Kidney epithelial cell (primary cell): ENCODE measurements around the gene BABAM1. TPM values are rescaled to one million over a fixed set of nuclear protein-coding genes. Genes with fewer than 3 reads are reported as not detected.

Source experiments
- DNase-seq: peaks from one replicate; pipeline ENCODE4 v3.0.0-alpha.2; 2010; ENCODE audit warnings: low read depth
- H3K27me3 ChIP-seq: 2 replicates; pipeline ENCODE4 v1.6.0; 2011; ENCODE audit warnings: low read length; ENCODE audit not compliant: control insufficient read depth, insufficient read depth
- H3K36me3 ChIP-seq: 2 replicates; pipeline ENCODE4 v1.5.1; 2011; ENCODE audit warnings: low read length; ENCODE audit not compliant: control insufficient read depth, insufficient read depth
- H3K4me3 ChIP-seq: 2 replicates; pipeline ENCODE4 v1.5.1; 2011; ENCODE audit warnings: low read depth, mild to moderate bottlenecking, control low read depth, low read length
- total RNA-seq: library from RNA; depleted of rRNA; stranded (reverse); fragments of >200 nt; gene quantifications from 2 replicates; pipeline ENCODE4 v1.2.3, GENCODE V29; 2015
- TF ChIP-seq, protein P1 (sequence below): IDR thresholded peaks from 2 replicates; pipeline ENCODE4 v1.5.1; 2011; ENCODE audit warnings: mild to moderate bottlenecking, moderate library complexity, low read length, control low read depth, inconsistent platforms; ENCODE audit not compliant: insufficient read depth, poor library complexity, severe bottlenecking

Gene BABAM1
- total RNA-seq, 1 donor from 2014 or later = 101 TPM

DNA sequence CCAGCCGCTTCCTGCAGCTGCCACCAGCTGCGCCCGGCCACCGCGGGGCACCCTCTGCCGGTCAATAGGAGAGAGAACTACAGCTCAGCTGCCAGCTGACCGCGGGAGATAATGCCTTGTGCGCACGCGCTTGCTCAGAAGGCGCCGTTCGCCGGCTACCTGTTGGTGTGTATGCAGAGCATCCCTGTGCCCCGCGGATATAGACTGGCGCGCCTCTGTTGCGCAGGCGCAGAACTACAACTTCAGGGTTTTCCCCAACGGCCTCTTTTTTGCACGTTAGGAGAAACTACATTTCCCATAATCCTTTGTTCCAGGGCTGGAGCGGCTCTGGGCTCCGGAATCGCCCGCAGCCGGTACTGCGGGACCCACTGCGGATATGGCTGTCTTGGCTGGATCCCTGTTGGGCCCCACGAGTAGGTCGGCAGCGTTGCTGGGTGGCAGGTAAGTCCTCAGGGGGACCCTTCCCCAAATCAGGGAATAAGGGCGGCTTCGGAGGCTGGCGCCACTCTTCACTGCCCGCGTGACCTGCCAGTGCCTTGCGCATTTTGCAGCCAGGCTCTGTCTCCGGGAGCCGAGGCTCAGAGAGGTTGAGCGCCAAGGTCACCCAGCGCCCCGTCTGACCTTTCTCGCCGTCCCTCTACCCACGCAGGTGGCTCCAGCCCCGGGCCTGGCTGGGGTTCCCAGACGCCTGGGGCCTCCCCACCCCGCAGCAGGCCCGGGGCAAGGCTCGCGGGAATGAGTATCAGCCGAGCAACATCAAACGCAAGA lies 38.5 kb downstream of the BABAM1 start, which contains the start of gene MRPL34:
Gene MRPL34, plus strand, starts transcription at position 356 of the 768 bp plus-strand sequence. Its CDS starts 21 bp downstream, at position 377.
- H3K36me3 ChIP-seq = peaks cover 1% of the 10 kb centered on the region
- TF ChIP-seq, protein P1, sequence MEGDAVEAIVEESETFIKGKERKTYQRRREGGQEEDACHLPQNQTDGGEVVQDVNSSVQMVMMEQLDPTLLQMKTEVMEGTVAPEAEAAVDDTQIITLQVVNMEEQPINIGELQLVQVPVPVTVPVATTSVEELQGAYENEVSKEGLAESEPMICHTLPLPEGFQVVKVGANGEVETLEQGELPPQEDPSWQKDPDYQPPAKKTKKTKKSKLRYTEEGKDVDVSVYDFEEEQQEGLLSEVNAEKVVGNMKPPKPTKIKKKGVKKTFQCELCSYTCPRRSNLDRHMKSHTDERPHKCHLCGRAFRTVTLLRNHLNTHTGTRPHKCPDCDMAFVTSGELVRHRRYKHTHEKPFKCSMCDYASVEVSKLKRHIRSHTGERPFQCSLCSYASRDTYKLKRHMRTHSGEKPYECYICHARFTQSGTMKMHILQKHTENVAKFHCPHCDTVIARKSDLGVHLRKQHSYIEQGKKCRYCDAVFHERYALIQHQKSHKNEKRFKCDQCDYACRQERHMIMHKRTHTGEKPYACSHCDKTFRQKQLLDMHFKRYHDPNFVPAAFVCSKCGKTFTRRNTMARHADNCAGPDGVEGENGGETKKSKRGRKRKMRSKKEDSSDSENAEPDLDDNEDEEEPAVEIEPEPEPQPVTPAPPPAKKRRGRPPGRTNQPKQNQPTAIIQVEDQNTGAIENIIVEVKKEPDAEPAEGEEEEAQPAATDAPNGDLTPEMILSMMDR = peak; percentile 87
- H3K4me3 ChIP-seq = peak within 1 kb of the TSS; percentile 62
- peak; percentile 97 for DNase-seq
- no peaks in the 10 kb centered on the region for H3K27me3 ChIP-seq

DNA sequence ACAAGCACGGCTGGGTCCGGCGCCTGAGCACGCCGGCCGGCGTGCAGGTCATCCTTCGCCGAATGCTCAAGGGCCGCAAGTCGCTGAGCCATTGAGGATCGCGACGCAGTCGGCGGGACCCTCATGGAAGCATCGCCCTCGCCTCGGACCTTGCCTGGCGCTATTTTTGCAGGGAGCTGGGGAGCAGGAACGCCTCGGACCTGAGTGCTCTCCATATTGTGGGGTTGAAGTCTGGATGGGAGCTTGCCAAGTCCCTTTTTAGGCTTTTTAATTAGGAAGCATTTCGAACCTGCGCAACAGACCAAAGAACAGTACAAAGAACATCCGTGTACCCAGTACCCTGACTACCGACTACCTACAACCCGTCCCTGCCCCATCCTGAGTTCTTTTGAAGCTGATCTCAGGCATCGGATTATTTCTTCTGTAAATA lies 39.1 kb downstream of the BABAM1 start:
- DNase-seq = no peak
- TF ChIP-seq, protein P1 = no peak
- H3K36me3 ChIP-seq = peaks cover under 1% of the 10 kb centered on the region
- peak overlapping the region; percentile 62 for H3K4me3 ChIP-seq
- no peaks in the 10 kb centered on the region for H3K27me3 ChIP-seq

GRCh38 chr19:17307876-17308377 lies 40.7 kb downstream of the BABAM1 start:
- DNase-seq = no peak
- no peak overlapping the region for H3K4me3 ChIP-seq
- H3K27me3 ChIP-seq = no peaks in the 10 kb centered on the region
- H3K36me3 ChIP-seq = peaks cover 2% of the 10 kb centered on the region
- TF ChIP-seq, protein P1 = no peak

GRCh38 chr19:17309198-17309964 lies 42.1 kb downstream of the BABAM1 start, which contains the start of gene DDA1:
Gene DDA1 (plus strand): TSS chr19:17309563. CDS start chr19:17309655, 92 bp downstream.
- Histone ChIP-seq H3K36me3 (peaks cover 3% of the 10 kb centered on the region), H3K4me3 (peak within 1 kb of the TSS; percentile 92), H3K27me3 (no peaks in the 10 kb centered on the region)
- peak; percentile 100 for DNase-seq
- TF ChIP-seq, protein P1 = no peak

GRCh38 chr19:17309965-17310461 lies 42.8 kb downstream of the BABAM1 start:
- Histone ChIP-seq H3K36me3 (peaks cover 3% of the 10 kb centered on the region), H3K4me3 (peak overlapping the region; percentile 92), H3K27me3 (no peaks in the 10 kb centered on the region)
- DNase-seq = no peak
- TF ChIP-seq, protein P1 = no peak
